GM19351 (cell line): ENCODE results near the gene DPYSL4.
"Not testable (repeated sequence)": the region's sequence is repeated elsewhere in the genome, so short reads cannot be mapped to it uniquely, and the experiment has no call there.

Experiments used
- ATAC-seq: cut with Tn5 transposase; IDR thresholded peaks from one replicate; pipeline ENCODE4 v1.9.1; 2021; ENCODE audit warnings: mild to moderate bottlenecking, moderate library complexity; ENCODE audit not compliant: unreplicated experiment

The DPYSL4 gene

DNA sequence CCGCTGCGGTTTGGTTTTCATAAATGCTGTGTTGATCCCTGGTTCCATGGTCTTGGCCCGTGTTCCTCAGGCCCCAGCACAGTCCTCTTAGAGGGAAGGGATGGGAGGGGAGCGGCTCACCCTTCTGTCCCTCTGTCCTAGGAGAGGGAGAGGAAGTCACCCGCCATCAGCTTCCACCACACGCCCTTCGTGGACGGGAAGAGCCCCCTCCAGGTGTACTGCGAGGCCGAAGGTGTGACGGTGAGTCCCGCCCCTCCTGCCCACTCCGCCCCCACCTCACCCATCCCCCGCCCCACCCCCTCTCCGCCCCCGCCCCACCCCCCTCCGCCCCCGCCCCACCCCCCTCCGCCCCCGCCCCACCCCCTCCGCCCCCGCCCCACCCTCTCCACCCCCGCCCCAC lies 37.5 kb upstream of the DPYSL4 start:
- no peak for ATAC-seq

DNA sequence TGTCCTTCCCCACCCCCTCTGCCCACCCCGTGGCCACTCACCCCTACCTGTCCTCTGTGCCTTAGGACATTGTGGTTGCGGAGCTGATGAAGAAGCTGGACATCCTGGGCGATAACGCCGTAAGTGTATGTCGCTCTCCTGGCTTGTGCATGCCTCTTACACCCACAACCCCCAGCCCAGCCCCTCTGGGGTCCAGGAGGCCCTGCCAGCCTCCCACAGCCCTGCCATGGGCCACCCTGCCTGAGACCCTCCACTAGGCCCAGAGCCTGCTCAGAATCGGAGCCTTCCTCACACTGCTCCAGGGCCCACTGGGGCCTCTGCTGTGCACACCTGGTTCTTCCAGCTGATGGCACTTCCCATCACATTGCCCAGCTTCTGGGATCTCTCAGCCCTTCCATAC lies 36.8 kb upstream of the DPYSL4 start:
- ATAC-seq, result no peak

DNA sequence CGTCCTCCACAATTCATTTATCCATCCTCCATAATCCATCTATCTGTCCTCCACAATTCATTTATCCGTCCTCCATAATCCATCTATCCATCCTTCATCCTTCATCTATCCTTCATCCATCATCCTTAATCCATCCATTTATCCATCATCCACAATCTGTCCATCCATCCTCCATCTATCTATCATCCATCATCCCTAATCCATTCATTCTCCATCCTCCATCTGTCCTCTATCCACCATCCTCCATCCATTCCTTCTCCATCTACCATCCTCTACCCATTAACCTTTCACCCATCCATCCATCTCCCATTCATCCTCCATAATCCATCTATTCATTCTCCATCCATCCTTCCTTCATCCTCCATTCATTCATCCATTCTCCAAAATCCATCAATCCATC lies 36.0 kb upstream of the DPYSL4 start:
- ATAC-seq, result no peak

DNA sequence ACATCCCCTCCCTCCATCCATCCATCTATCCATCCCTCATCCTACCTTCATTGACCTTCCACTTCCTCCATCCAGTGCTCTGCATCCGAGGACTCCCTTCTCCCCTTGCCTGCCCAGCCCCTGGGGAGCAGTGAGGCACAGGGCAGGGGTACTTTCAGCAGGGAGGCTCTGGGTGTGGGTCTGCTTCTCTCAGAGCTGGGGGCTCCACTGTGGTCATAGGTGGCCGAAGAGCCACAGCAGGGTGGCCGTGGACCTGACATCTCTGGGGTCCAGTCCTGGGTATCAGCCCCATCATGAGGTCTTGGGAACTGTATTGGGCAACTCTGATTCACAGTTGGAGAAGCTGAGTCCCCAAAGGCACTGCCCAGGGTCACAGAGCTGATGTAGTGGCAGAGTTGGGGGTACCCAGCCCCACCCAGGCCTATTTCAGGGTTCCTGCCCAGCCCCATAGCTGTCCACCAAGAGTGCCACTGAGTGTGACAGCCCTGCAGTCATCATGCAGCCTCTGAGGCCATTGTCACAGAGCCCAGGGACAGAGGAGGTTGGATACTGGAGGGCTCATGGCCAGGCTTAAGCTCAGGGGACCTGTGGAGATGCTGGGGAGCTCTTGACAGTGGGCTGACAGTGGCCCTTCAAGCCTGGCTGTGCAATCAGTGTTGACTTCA lies 35.3 kb upstream of the DPYSL4 start:
- ATAC-seq, result no peak

DNA sequence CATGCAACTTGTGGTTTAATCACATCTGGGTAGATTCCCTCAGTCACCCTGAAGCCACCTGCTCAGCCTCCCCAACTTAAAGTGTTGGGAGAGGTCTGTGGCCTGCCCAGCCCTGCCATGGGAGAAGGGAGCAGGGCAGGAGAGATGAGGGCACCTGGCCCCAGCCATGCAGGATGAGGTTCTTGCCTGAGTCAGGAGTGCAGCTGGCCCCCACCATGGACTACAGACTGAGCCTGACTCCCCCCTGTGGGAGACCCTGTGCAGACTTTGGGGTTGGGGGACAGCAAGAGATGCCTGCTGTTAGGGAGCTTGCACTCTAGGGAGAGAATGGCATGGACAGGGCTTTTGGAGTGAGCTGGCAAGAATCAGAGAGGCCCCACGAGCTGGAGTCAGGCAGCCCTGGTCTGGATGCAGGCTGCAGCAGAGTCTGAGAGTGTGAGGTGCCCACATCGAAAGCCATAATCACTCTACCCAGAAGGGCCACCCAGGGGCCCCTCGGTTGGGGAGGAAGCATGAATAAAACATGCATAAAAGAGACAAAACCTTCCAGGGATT lies 34.7 kb upstream of the DPYSL4 start:
- no peak for ATAC-seq

DNA sequence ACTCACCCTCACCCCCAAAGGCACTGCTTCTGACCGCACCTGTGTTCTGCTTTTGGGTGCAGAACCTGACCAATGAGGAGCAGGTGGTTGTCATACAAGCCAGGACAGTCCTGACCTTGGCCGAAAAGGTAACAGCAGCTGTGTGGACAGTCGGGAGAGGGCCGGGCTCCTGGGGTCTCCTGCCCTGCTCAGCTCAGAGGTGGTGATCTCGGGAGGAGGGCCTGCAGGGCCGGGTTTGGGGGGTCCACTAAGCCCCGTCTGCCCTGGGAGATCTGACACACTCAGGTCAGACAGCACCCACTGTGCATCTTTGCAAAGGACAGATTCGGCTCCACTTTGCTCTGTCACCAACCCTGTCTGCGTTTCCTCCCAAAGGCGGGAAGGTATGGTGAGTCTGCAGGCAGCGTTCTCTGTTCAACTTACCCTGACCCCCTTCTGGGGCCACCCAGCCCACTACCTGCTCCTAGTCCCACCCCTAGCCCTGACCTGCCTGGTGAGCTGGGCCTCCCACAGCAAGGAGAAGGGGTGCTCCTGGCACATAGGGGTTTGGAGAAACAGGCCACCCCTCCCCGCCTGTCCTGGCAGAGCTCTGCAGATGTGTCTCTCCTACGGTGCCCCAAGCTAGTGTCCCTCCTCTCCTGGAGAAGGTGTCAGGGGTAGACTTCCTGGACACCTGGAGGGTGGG lies 33.7 kb upstream of the DPYSL4 start:
- ATAC-seq, result no peak

DNA sequence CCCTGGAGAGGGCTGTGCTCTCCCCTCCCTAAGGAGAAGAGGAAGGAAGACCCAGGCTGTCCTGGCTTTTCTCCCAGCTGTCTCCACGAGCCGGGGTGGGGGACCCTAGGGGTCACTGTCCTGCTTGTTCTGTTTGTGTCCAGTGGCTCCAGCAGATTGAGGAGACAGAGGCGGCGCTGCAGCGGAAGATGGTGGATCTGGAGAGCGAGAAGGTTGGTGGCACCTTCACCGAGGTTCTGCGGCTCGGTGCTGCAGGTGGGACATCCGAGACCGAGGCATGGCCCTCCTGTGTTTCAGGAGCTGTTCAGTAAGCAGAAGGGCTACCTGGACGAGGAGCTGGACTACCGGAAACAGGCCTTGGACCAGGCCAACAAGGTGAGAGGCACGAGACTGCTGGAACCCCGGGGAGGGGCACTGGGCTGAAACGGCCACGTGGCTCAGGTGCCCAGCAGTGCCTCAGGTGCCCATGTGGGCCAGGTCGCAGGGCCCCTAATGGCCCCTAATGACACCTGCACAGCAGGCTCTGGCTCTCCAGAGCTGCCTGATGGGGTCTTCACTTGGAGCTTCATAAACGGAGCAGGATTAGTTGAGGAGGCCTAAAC lies 33.0 kb upstream of the DPYSL4 start:
- ATAC-seq, result no peak

DNA sequence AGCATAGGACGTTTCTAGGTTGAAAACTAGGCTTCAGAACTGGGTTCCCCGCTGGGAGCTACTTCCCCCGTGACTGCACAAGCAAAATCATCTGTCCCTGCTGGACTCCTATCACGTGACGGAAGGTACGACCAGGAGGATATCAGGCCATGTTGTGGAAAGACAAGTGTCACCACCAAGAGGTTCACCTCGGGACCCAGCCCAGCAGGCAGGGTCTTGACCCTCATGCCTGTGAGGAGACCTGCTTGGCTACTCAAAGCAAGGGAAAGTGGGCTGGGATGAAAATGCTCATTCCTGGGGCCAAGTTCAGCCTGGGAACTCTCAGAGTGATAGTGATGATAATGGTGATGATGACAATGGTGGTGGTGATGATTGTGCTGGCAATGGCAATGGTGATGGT lies 32.3 kb upstream of the DPYSL4 start:
- no peak for ATAC-seq

DNA sequence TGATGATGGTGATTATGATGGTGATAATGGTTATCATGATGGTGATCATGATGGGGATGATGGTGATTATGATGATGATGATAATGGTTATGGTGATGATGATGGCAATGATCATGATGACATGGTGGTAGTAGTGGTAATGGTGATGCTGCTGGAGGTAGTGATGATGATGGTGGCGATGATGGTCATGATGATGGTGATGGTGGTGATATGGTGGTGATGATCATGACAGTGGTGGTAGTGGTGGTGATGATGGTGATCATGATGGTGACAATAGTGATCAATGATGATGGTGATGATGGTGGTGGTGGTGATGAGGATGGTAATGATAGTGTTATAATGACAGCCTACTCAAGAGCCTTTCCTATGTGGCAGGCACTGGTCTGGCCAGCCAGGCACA lies 31.8 kb upstream of the DPYSL4 start:
- no peak for ATAC-seq

DNA sequence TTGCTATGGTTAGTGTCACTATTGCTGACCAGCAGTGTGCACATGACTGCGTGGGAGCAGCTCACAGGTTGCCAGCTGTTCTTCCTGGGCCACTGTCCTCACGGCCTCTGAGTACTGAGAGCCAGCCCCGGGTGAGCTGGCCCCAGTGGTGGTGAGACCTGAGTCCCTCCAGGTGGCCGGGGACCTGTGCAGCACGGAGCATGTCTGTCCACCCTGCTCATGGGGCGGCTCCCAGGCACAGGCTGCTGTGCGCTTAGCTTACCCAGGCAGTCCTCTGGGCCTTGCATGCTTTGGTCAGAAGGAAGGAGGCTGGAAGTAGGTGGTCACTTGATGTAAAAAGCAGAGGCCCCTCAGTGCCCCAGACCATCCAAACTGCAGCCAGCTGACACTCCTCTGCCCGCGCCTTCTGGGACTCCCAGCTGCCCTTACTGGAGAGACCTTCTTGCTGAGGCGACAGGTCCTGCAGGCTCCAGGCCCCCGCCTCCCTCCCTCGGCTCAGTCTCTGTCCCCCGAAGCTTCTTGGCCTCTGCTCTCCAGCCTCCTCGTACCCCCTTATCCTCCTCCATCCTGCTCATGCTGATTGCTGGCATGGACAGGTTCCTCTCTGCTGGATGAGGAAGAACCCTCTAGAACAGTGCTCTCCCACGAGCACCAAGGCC lies 30.9 kb upstream of the DPYSL4 start:
- ATAC-seq, result no peak

DNA sequence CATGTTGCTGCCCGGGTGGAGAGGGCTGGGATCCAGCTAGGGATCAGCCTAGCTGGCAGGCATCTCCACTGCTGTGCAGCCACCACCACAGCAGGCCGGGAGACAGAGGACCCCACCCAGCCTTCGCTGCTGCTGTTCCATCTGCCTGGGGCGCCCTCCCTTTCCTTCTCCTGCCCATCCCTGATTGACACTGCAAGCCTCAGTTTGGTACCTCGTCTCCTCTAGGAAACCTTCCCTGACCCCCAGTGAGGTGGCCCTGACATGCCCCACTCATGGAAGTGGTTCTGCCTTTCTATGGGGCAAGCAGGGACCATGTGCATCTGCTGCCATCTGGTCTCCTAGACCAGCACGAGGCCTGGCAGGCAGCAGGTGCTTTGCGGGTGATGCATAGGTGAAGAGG lies 30.4 kb upstream of the DPYSL4 start:
- no peak for ATAC-seq

DNA sequence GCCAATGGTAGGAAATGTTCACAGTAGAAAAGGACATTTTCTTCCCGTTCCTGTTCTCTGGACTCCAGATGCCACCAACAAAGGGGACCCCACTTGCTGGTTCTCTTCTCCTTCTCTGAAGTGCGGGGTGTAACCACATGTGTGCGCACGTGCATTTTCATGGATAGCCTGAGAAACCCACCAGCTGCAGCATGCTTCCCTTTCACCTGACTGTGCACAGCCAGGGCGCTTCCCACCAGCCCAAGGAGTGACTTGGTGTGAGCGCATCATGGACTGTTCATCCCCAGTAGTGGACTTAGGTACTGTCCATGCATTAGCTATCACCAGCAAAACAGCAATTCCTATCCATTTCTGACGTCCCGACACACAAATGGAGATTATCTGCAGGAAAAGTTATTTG lies 29.6 kb upstream of the DPYSL4 start:
- ATAC-seq, result no peak

DNA sequence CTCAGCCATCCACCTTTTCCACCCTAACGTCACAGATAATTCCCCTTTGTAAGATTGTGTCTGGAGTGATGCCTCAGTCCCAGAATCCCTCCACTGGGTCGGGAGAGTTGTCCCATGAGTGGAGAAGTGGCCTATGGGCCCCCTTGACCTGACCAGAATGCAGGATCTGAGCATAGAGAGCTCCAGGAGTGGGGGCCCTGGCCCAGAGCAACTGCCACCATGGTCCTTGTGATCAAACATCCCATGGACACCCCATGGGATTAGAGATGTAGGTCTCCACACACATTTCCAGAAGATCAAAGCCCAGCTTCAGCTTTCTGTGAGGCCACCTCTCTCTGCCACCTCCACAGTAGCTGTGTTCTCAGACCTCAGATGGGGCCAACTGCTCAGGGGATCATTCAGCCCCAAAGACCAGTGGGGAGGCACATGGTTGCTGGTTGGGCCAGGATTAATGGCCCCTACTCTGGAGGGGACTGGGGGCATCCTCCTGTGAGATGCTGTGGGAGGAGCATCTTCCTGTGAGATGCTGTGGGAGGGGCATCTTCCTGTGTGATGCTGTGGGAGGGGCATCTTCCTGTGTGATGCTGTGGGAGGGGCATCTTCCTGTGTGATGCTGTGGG lies 28.5 kb upstream of the DPYSL4 start:
- no peak for ATAC-seq

DNA sequence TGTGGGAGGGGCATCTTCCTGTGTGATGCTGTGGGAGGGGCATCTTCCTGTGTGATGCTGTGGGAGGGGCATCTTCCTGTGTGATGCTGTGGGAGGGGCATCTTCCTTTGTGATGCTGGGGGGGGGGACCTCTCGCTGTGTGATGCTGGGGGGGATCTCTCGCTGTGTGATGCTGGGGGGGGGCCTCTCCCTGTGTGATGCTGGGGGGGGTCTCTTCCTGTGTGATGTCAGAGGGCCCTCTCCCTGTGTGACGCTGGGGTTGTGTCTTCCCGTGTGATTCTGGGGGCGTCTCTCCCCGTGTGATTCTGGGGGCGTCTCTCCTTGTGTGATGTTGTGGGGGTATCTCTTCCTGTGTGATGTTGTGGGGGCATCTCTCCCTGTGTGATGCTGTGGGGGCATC lies 27.9 kb upstream of the DPYSL4 start:
- no peak for ATAC-seq

DNA sequence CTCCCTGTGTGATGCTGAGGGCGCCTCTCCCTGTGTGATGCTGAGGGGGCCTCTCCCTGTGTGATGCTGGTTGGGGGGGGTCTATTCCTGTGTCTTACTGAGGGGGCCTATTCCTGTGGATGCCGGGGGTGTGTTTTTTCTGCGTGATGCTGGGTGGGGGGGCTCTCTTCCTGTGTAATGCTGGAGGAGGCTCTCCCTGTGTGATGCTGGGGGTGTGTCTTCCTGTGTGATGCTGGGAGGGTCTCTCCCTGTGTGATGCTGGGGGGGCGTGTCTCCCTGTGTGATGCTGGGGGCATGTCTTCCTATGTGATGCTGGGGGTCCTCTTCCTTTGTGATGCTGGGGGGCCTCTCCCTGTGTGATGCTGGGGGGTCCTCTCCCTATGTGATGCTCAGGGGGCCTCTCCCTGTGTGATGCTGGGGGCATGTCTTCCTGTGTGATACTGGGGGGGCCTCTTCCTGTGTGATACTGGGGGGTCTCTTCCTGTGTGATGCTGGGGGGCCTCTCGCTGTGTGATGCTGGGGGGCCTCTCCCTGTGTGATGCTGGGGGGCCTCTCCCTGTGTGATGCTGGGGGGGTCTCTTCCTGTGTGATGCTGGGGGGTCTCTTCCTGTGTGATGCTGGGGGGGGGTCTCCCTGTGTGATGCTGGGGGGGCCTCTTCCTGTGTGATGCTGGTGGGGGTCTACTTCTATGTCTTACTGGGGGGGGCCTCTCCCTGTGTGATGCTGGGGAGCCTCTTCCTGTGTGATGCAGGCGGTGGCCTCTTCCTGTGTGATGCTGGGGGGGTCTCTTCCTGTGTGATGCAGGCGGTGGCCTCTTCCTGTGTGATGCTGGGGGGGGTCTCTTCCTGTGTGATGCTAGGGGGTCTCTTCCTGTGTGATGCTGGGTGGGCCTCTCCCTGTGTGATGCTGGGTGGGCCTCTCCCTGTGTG lies 27.2 kb upstream of the DPYSL4 start:
- not testable (repeated sequence) for ATAC-seq

DNA sequence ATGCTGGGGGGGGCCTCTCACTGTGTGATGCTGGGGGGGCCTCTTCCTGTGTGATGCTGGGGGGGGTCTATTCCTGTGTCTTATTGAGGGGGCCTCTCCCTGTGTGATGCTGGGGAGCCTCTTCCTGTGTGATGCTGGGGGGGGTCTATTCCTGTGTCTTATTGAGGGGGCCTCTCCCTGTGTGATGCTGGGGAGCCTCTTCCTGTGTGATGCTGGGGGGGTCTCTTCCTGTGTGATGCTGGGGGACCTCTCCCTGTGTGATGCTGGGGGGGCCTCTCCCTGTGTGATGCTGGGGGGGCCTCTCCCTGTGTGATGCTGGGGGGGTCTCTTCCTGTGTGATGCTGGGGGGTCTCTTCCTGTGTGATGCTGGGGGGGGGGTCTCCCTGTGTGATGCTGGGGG lies 26.5 kb upstream of the DPYSL4 start:
- ATAC-seq, result not testable (repeated sequence)

DNA sequence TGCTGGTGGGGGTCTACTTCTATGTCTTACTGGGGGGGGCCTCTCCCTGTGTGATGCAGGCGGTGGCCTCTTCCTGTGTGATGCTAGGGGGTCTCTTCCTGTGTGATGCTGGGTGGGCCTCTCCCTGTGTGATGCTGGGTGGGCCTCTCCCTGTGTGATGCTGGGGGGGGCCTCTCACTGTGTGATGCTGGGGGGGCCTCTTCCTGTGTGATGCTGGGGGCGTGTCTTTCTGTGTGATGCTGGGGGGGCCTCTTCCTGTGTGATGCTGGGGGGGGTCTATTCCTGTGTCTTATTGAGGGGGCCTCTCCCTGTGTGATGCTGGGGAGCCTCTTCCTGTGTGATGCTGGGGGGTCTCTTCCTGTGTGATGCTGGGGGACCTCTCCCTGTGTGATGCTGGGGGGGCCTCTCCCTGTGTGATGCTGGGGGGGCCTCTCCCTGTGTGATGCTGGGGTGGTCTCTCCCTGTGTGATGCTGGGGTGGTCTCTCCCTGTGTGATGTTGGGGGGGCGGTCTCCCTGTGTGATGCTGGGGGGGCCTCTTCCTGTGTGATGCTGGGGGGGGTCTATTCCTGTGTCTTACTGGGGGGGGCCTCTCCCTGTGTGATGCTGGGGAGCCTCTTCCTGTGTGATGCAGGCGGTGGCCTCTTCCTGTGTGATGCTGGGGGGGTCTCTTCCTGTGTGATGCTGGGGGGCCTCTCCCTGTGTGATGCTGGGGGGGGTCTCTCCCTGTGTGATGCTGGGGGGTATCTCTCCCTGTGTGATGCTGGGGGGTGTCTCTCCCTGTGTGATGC lies 25.7 kb upstream of the DPYSL4 start:
- not testable (repeated sequence) for ATAC-seq

DNA sequence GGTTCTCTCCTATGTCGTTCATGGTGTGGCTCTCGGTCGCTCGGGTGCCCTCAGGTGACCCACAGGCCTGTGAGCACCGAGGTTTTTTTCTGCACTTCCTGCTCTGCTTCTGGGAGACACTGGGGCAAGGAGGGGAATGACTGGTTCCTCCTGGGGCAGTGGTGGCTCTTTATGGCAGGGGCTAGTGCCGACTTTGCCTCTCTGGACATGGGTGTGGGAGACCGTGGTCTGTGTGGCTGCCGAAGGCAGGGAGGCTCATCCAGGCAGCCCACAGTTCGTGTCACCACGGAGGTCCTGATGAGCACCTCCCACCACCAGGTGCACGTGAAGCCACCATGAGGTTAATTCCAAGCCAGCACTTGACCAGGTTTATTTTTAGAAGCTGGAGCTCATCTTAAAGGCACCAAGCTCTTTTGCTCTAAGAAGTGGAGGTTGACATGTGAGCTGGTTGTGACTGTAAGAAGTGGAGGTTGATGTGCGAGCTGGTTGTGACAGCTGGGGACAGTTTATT lies 24.7 kb upstream of the DPYSL4 start:
- ATAC-seq, result peak; percentile 54
